ENCODE data around the gene ENOX1. TPM values are rescaled to one million over a fixed set of nuclear protein-coding genes. Genes with fewer than 3 reads are reported as not detected.

The ENOX1 gene
- total and polyA plus RNA-seq, 2 of the 13 experiments (the other 11 are each of a cell fraction or from before 2014, with no cell fraction given) = not detected

DNA sequence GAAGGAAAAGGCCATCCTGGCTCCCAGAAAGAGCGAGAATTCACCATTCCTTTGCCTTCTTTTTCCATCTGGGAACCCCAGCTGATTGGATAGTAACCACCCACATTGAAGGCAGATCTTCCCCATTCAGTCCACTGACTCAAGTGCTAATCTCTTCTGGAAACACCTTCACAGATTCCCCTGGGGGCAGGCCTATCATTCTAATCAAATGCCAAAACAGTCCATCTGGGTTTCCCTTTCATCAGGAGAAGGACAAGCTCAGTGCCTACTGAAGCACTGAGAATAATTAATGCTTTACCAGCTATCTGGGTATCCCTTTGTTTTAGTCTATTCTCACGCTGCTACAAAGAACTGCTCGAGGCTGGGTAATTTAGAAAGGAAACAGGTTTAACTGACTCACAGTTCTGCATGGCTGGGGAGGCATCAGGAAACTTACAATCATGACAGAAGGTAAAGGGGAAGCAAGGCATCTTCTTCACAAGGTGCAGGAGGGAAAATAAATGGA lies 293.2 kb downstream of the ENOX1 start (continued):
- TF ChIP-seq, protein P1, sequence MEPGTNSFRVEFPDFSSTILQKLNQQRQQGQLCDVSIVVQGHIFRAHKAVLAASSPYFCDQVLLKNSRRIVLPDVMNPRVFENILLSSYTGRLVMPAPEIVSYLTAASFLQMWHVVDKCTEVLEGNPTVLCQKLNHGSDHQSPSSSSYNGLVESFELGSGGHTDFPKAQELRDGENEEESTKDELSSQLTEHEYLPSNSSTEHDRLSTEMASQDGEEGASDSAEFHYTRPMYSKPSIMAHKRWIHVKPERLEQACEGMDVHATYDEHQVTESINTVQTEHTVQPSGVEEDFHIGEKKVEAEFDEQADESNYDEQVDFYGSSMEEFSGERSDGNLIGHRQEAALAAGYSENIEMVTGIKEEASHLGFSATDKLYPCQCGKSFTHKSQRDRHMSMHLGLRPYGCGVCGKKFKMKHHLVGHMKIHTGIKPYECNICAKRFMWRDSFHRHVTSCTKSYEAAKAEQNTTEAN (CRISPR knock-in tag; conservative IDR thresholded peaks at IDR 0.05) = no peak
- TF ChIP-seq TCF7 (IDR thresholded peaks at IDR 0.05; ENCODE audit: low read depth) (no peak), ZEB1 (IDR thresholded peaks at IDR 0.05; ENCODE audit: insufficient replicate concordance, low read depth) (no peak), THYN1 (CRISPR knock-in tag; IDR thresholded peaks at IDR 0.05; ENCODE audit: borderline replicate concordance, low read depth) (no peak), ADNP (CRISPR knock-in tag; IDR thresholded peaks at IDR 0.05) (no peak), ZNF543 (CRISPR knock-in tag; IDR thresholded peaks at IDR 0.05) (no peak), MTA1 (CRISPR knock-in tag; IDR thresholded peaks at IDR 0.05; ENCODE audit: borderline replicate concordance) (no peak)

DNA sequence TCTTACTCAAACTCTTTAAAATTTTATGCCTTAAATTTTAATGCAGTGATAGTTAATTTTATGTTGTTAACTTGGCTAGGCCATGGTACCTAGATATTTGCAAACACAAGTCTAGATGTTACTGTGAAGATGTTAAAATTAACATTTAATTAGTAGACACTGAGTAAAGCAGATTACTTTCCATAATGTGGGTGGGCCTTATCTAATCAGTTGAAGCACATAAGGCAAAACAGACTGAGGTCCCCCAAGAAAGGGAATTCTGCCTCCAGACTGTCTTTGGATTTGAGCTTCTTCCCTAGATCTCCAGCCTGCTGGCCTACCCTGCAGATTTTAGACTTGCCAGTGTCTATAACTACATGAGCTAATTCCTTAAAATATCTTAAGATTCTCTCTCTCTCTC lies 294.0 kb downstream of the ENOX1 start:
- FAIRE-seq (no peak), DNase-seq (ENCODE audit: low spot score) (no peak), ATAC-seq (no peak)
- H3K79me2 ChIP-seq (ENCODE audit: insufficient read depth, low read length) = no peaks in the 10 kb centered on the region
- H3K27me3 ChIP-seq (ENCODE audit: control insufficient read depth in 1 of 2, insufficient read depth in 2 of 2, low read length in 2 of 2) = no peaks in the 10 kb centered on the region
- H3K36me3 ChIP-seq (replicated peaks in 1 of 2; ENCODE audit: control insufficient read depth in 1 of 2, insufficient read depth in 2 of 2, low read length in 2 of 2) = no peaks in the 10 kb centered on the region
- no peak overlapping the region for H3K4me2 ChIP-seq (ENCODE audit: low read depth, low read length)
- H3K9me3 ChIP-seq (ENCODE audit: low read length) = peaks cover 14% of the 10 kb centered on the region; the same call in 1 of the 2 replicates
- H3K4me3 ChIP-seq (replicated peaks in 1 of 3; ENCODE audit: insufficient read depth in 1 of 3, low read depth in 2 of 3, low read length in 3 of 3) = no peak overlapping the region
- intact Hi-C loops (cut with micrococcal nuclease; ENCODE audit: unreplicated experiment) = no loop called here
- ChIA-PET POLR2A (no interaction called here), CTCF (ENCODE audit: low intra/inter-chr PET ratio, low total read pairs) (no interaction called here)
- no TSS peak for BruUV-seq (replicated peaks)
- H2AFZ ChIP-seq (ENCODE audit: low read length) = no peak overlapping the region
- H3K27ac ChIP-seq (ENCODE audit: extremely low read length, insufficient read depth, low read length) = no peak overlapping the region
- in situ Hi-C loops (cut with HindIII; ENCODE audit: extremely low pct_ligation_motif_present, low pct_unique_long_range_greater_than_20kb) = no loop called here
- no peak overlapping the region for H3K9ac ChIP-seq (ENCODE audit: insufficient read depth, low read depth, low read length)
- no peaks in the 10 kb centered on the region for H4K20me1 ChIP-seq (ENCODE audit: insufficient read depth, low read length)
- no peaks in the 10 kb centered on the region for H3K4me1 ChIP-seq (ENCODE audit: insufficient read depth, low read length)
- no peak for TF ChIP-seq STAG1 (CRISPR knock-in tag; IDR thresholded peaks at IDR 0.05)
- TF ChIP-seq, protein P2, sequence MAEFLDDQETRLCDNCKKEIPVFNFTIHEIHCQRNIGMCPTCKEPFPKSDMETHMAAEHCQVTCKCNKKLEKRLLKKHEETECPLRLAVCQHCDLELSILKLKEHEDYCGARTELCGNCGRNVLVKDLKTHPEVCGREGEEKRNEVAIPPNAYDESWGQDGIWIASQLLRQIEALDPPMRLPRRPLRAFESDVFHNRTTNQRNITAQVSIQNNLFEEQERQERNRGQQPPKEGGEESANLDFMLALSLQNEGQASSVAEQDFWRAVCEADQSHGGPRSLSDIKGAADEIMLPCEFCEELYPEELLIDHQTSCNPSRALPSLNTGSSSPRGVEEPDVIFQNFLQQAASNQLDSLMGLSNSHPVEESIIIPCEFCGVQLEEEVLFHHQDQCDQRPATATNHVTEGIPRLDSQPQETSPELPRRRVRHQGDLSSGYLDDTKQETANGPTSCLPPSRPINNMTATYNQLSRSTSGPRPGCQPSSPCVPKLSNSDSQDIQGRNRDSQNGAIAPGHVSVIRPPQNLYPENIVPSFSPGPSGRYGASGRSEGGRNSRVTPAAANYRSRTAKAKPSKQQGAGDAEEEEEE (CRISPR knock-in tag; IDR thresholded peaks at IDR 0.05; ENCODE audit: borderline replicate concordance) = no peak
- no peak for TF ChIP-seq XRCC5 (optimal IDR thresholded peaks at IDR 0.05; ENCODE audit: low read length)
- TF ChIP-seq TBP (CRISPR knock-in tag; IDR thresholded peaks at IDR 0.05) = no peak
- TF ChIP-seq, protein P3, sequence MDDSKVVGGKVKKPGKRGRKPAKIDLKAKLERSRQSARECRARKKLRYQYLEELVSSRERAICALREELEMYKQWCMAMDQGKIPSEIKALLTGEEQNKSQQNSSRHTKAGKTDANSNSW (CRISPR knock-in tag; IDR thresholded peaks at IDR 0.05; ENCODE audit: borderline replicate concordance) = no peak
- TF ChIP-seq SRSF1 (optimal IDR thresholded peaks at IDR 0.05; ENCODE audit: low read depth, low read length) = no peak
- TF ChIP-seq NR2F1 (CRISPR knock-in tag; IDR thresholded peaks at IDR 0.05) = no peak
- no peak for TF ChIP-seq ZNF260 (CRISPR knock-in tag; IDR thresholded peaks at IDR 0.05; ENCODE audit: borderline replicate concordance, low read depth)
- TF ChIP-seq MXI1 (IDR thresholded peaks at IDR 0.05; ENCODE audit: borderline replicate concordance, low read depth, low read length) = no peak
- no peak for TF ChIP-seq GABPA (IDR thresholded peaks at IDR 0.05; ENCODE audit: low read depth, low read length)
- TF ChIP-seq GABPA (CRISPR knock-in tag; IDR thresholded peaks at IDR 0.05; ENCODE audit: low read depth) = no peak
- no peak for TF ChIP-seq ZNF589 (CRISPR knock-in tag; conservative IDR thresholded peaks at IDR 0.05)
- TF ChIP-seq SRY (CRISPR knock-in tag; IDR thresholded peaks at IDR 0.05) = no peak
- no peak for TF ChIP-seq TAF15 (IDR thresholded peaks at IDR 0.05; ENCODE audit: low read depth, low read length, poor library complexity, severe bottlenecking)
- TF ChIP-seq KDM5B (CRISPR knock-in tag; IDR thresholded peaks at IDR 0.05; ENCODE audit: borderline replicate concordance) = no peak
- TF ChIP-seq HCFC1 (IDR thresholded peaks at IDR 0.05; ENCODE audit: low read depth, low read length) = no peak

Data from HepG2 (cell line).